ENCODE data around the gene SPATA20. TPM values are rescaled to one million over a fixed set of nuclear protein-coding genes. Genes with fewer than 3 reads are reported as not detected.
A peak's percentile ranks its signal among the peaks of the same experiment; 100 is the strongest.

The SPATA20 gene
- total and polyA plus RNA-seq, 2 of the 8 experiments (the other 6 are each of a cell fraction or from before 2014, with no cell fraction given) = 16.2 to 17.5 TPM

- TF ChIP-seq RAD21 (IDR thresholded peaks at IDR 0.05 in 1 of 2, conservative IDR thresholded peaks at IDR 0.05 in 1 of 2; ENCODE audit: low read depth in 2 of 2, low read length in 2 of 2) = peak; percentile 37 to 68
- TF ChIP-seq MAX (IDR thresholded peaks at IDR 0.05) = peak; percentile 61
- TF ChIP-seq RXRA (IDR thresholded peaks at IDR 0.05; ENCODE audit: insufficient read depth, low read depth, low read length) = no peak
- peak; percentile 78; the same call in 1 of the 2 replicates for TF ChIP-seq GABPA (IDR thresholded peaks at IDR 0.05; ENCODE audit: borderline replicate concordance, insufficient read depth, low read length)
- peak; percentile 53; the same call in 1 of the 2 replicates for TF ChIP-seq YY1 (IDR thresholded peaks at IDR 0.05; ENCODE audit: low read depth, low read length)
These were observed 49.4 kb downstream of the SPATA20 start (continued) for GRCh38 chr17:50596191-50597037.
